Fibroblast of pulmonary artery (primary cell): ENCODE measurements around the gene DOK6.

Experiments
- DNase-seq: peaks from one replicate; pipeline ENCODE4 v3.0.0-alpha.2; 2010; ENCODE audit warnings: low read depth
- H3K4me3 ChIP-seq: replicated peaks from 2 replicates; pipeline ENCODE4 v1.5.1; 2011; ENCODE audit warnings: low read depth, mild to moderate bottlenecking, control low read depth, low read length, moderate library complexity
- CTCF ChIP-seq: IDR thresholded peaks from 2 replicates; pipeline ENCODE4 v1.5.1; 2011; ENCODE audit warnings: mild to moderate bottlenecking, control low read depth, low read length, inconsistent platforms; ENCODE audit errors: missing control alignments

The DOK6 gene

GRCh38 chr18:69720422-69720821 is 319.7 kb downstream of the DOK6 start:
- TF ChIP-seq CTCF = no peak
- no peak overlapping the region for H3K4me3 ChIP-seq
- no peak for DNase-seq

- H3K4me3 ChIP-seq = no peak overlapping the region
- no peak for DNase-seq
- no peak for TF ChIP-seq CTCF
Observed at GRCh38 chr18:69723434-69723833, 322.7 kb downstream of the DOK6 start.

GRCh38 chr18:69725009-69725408 is 324.3 kb downstream of the DOK6 start:
- peak; percentile 13 for DNase-seq
- TF ChIP-seq CTCF = no peak
- no peak overlapping the region for H3K4me3 ChIP-seq

- DNase-seq = no peak
- no peak for TF ChIP-seq CTCF
- no peak overlapping the region for H3K4me3 ChIP-seq
Observed at GRCh38 chr18:69725855-69726508, 325.3 kb downstream of the DOK6 start.

GRCh38 chr18:69727912-69728572 is 327.4 kb downstream of the DOK6 start:
- H3K4me3 ChIP-seq = no peak overlapping the region
- TF ChIP-seq CTCF = no peak
- DNase-seq = no peak

- DNase-seq = no peak
- H3K4me3 ChIP-seq = no peak overlapping the region
- no peak for TF ChIP-seq CTCF
Observed at GRCh38 chr18:69730664-69731063, 330.0 kb downstream of the DOK6 start.

GRCh38 chr18:69734536-69734935 is 333.8 kb downstream of the DOK6 start:
- H3K4me3 ChIP-seq = no peak overlapping the region
- TF ChIP-seq CTCF = no peak
- DNase-seq = no peak
